Lung (tissue), 13 donors: Measurements from ENCODE around the gene TMEM53. TPM values are rescaled to one million over a fixed set of nuclear protein-coding genes. Genes with fewer than 3 reads are reported as not detected.

Experiments
- ATAC-seq: fragments of 200-7000 bp; cut with Tn5 transposase; one replicate; pipeline ENCODE4 v1.9.1; 2020; ENCODE audit warnings: moderate number of reproducible peaks; ENCODE audit not compliant: insufficient read depth, low FRiP score
- DNase-seq, 3 donors: peaks; one replicate each; pipeline ENCODE4 v3.0.0-alpha.2; 2013 to 2017
- H3K27ac ChIP-seq, 2 donors: one replicate each; pipeline ENCODE4 v1.5.1; 2013; ENCODE audit warnings: mild to moderate bottlenecking in 2 of 2, moderate library complexity in 2 of 2, control low read depth in 1 of 2, inconsistent platforms in 1 of 2, low read depth in 1 of 2, low read length in 1 of 2
- H3K27me3 ChIP-seq, 3 donors: one replicate each; pipeline ENCODE4 v1.5.1; 2013; ENCODE audit warnings: low read length in 2 of 3; ENCODE audit not compliant: control insufficient read depth in 3 of 3, insufficient read depth in 3 of 3
- H3K36me3 ChIP-seq, 4 donors: one replicate each; pipeline ENCODE4 v1.5.1; 2013; ENCODE audit warnings: low read length in 4 of 4, mild to moderate bottlenecking in 1 of 4, moderate library complexity in 1 of 4; ENCODE audit not compliant: control insufficient read depth in 4 of 4, insufficient read depth in 4 of 4
- H3K4me1 ChIP-seq, 5 donors: one replicate each; pipeline ENCODE4 v1.5.1; 2013; ENCODE audit warnings: low read length in 5 of 5, mild to moderate bottlenecking in 2 of 5, moderate library complexity in 1 of 5; ENCODE audit not compliant: control insufficient read depth in 5 of 5, insufficient read depth in 5 of 5
- H3K4me3 ChIP-seq: one replicate; pipeline ENCODE4 v1.5.1; 2013; ENCODE audit warnings: mild to moderate bottlenecking, control low read depth, moderate library complexity
- H3K9ac ChIP-seq, 2 donors: one replicate each; pipeline ENCODE4 v1.5.1; 2013; ENCODE audit warnings: low read length in 2 of 2, control low read depth in 1 of 2; ENCODE audit not compliant: insufficient read depth in 1 of 2
- H3K9me3 ChIP-seq, 4 donors: one replicate each; pipeline ENCODE4 v1.5.1; 2013; ENCODE audit warnings: low read length in 3 of 4, mild to moderate bottlenecking in 1 of 4, moderate library complexity in 1 of 4; ENCODE audit not compliant: control insufficient read depth in 4 of 4, insufficient read depth in 3 of 4
- CTCF ChIP-seq: IDR thresholded peaks from 2 replicates; pipeline ENCODE4 v1.5.1; 2012; ENCODE audit warnings: mild to moderate bottlenecking; ENCODE audit errors: control extremely low read depth, extremely low read depth
- WGBS, 2 donors: extraction: QIAGEN DNeasy Blood & Tissue Kit; methylation state at CpG; one replicate each; pipeline ENCODE4 v1.1.7; 2013; 5-methylcytosine and 5-hydroxymethylcytosine counted together
- polyA plus RNA-seq, 2 donors: library from polyadenylated mRNA; stranded (reverse); fragments of 200-250 nt; gene quantifications; one replicate each; pipeline ENCODE4 v1.2.1, GENCODE V29; 2013
- small RNA-seq: library from RNA; depleted of rRNA; stranded (forward); fragments of <200 nt; gene quantifications from one replicate; pipeline ENCODE3, GENCODE V24; 2014; ENCODE audit warnings: low replicate concordance
- total RNA-seq, 2 donors: library from RNA; depleted of rRNA in 1 of 2; stranded (reverse); fragments of >200 nt in 1 of 2; gene quantifications; one replicate each; pipeline ENCODE4 v1.2.1, GENCODE V29; 2014 to 2021
- donor health status: control.
- donor health status: control.
- donor health status: Bipolar disorder and iron deficiency.
- donor health status: healthy.
- donor health status: DM: yes; HTN: yes; CAD: no.

TMEM53 gene
- total and polyA plus RNA-seq, 4 donors = 7.1 to 26.4 (median 18.4) TPM

DNA sequence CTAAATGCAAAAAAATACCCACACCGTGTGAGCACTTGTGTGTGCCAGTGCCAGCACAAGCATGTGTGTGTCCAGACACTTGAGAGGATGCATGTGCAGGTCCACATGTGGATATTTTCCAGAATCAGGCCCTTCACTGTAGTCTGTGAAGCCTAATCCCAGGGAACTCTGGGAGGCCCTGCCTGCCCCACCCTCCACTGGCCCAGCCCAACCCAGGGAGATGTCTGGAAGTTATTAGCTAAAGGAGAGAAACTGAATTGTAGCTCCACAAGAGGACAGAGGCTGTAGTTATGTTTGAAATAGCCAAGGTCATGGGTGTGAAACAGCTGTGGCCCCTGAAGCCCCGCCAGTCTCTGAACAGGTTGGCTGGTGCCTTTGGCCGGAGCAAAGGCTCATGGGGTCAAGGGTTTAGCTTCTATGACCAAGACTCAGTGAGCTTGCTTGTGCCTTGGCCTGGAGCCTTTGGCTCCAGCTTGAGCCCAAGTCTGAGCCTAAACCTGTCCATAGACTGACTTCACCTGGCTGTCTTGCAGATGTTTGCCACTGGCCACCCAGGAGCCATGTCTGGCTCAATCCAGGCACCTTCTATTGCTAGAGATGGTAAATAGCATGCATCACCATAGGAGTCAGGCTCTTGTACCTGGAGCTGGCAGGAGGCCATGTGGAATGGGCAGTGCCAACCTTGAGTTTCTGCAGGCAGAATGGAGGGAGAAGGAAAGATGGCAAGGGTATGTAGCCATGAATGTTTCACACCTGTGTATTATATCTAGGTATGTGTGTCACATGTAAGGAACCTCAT, 69.9 kb downstream of the TMEM53 start:
- no peak for ATAC-seq
- no peak overlapping the region for H3K27ac ChIP-seq
- no peak overlapping the region for H3K4me3 ChIP-seq
- no peak for TF ChIP-seq CTCF
- H3K27me3 ChIP-seq = peaks cover 4 to 18% (median 12%) of the 10 kb centered on the region in 3 donors
- no peaks in the 10 kb centered on the region for H3K36me3 ChIP-seq
- no peaks in the 10 kb centered on the region for H3K4me1 ChIP-seq
- no peak overlapping the region for H3K9ac ChIP-seq
- 81 to 89% methylated on average over 3 of the region's 3 CpGs for WGBS, 2 donors
- no peaks in the 10 kb centered on the region for H3K9me3 ChIP-seq
- DNase-seq = no peak

- peaks cover 4 to 18% (median 13%) of the 10 kb centered on the region in 3 donors for H3K27me3 ChIP-seq
- DNase-seq = peak in 1 of 3 donors; percentile 28
- H3K36me3 ChIP-seq = no peaks in the 10 kb centered on the region
- TF ChIP-seq CTCF = no peak
- H3K4me1 ChIP-seq = no peaks in the 10 kb centered on the region
- no peaks in the 10 kb centered on the region for H3K9me3 ChIP-seq
- H3K4me3 ChIP-seq = no peak overlapping the region
- no peak for ATAC-seq
- WGBS, 2 donors = 51 to 55% methylated on average over 4 of the region's 4 CpGs
- H3K9ac ChIP-seq = no peak overlapping the region
- H3K27ac ChIP-seq = no peak overlapping the region
These were observed 70.6 kb downstream of the TMEM53 start for GRCh38 chr1:44603718-44604117.

Small RNA genes lying within 50 kb of the gene (small RNA-seq; reads per million reads assigned to genes)
- gene RNU5F-1 = 18.1 reads per million, percentile 96 among the genes with 10 or more reads in this experiment

Other genes starting within 250 kb of the TMEM53 start
- 10 to 100 TPM in 1 of 2 donors, 1 to 10 TPM in 1; 9.7 to 16.7 TPM for gene ARMH1, start 233 bp upstream of the TMEM53 start, total RNA-seq
- gene ARMH1, start 233 bp upstream of the TMEM53 start, polyA plus RNA-seq = 10 to 100 TPM; 26.0 to 35.3 TPM
- gene RNU5D-1, start 56.7 kb upstream of the TMEM53 start, total RNA-seq = not detected
- not detected for gene RNU5D-1, start 56.7 kb upstream of the TMEM53 start, polyA plus RNA-seq
- gene KIF2C, start 65.4 kb upstream of the TMEM53 start, total RNA-seq = 1 to 10 TPM; 1.5 to 3.5 TPM
- gene KIF2C, start 65.4 kb upstream of the TMEM53 start, polyA plus RNA-seq = 1 to 10 TPM; 1.5 to 2.7 TPM
- 1,000 to 10,000 TPM; 1,445 to 1,832 TPM for gene RPS8, start 101.1 kb upstream of the TMEM53 start, total RNA-seq
- 1,000 to 10,000 TPM; 1,551 to 3,558 TPM for gene RPS8, start 101.1 kb upstream of the TMEM53 start, polyA plus RNA-seq
- 1 to 10 TPM in 1 of 2 donors, under 1 TPM in 1; 0.23 to 1.4 TPM for gene BEST4, start 113.7 kb upstream of the TMEM53 start, total RNA-seq
- gene BEST4, start 113.7 kb upstream of the TMEM53 start, polyA plus RNA-seq = under 1 TPM; 0.33 to 0.79 TPM
- gene PLK3, start 125.9 kb upstream of the TMEM53 start, total RNA-seq = 10 to 100 TPM; 16.9 to 45.3 TPM
- gene PLK3, start 125.9 kb upstream of the TMEM53 start, polyA plus RNA-seq = 10 to 100 TPM; 28.7 to 78.5 TPM
- gene DYNLT4, start 132.9 kb upstream of the TMEM53 start, total RNA-seq = 10 to 100 TPM in 1 of 2 donors, 1 to 10 TPM in 1; 1.7 to 13.0 TPM
- 1 to 10 TPM; 2.3 to 6.1 TPM for gene DYNLT4, start 132.9 kb upstream of the TMEM53 start, polyA plus RNA-seq
- 10 to 100 TPM in 1 of 2 donors, 1 to 10 TPM in 1; 7.0 to 20.0 TPM for gene BTBD19, start 134.0 kb upstream of the TMEM53 start, total RNA-seq
- 10 to 100 TPM in 1 of 2 donors, 1 to 10 TPM in 1; 5.6 to 13.8 TPM for gene BTBD19, start 134.0 kb upstream of the TMEM53 start, polyA plus RNA-seq
- gene PTCH2, start 168.8 kb upstream of the TMEM53 start, total RNA-seq = 1 to 10 TPM in 1 of 2 donors, under 1 TPM in 1; 0.94 to 1.7 TPM
- gene PTCH2, start 168.8 kb upstream of the TMEM53 start, polyA plus RNA-seq = under 1 TPM; 0.37 TPM